Gastroesophageal sphincter (tissue), 4 donors: Measurements from ENCODE around the gene NACA2. TPM values are rescaled to one million over a fixed set of nuclear protein-coding genes. Genes with fewer than 3 reads are reported as not detected.
"Not testable (repeated sequence)": the region's sequence is repeated elsewhere in the genome, so short reads cannot be mapped to it uniquely, and the experiment has no call there.

Source experiments
- ATAC-seq: fragments of 150-250 bp; one replicate; pipeline ENCODE4 v1.9.1; 2016; ENCODE audit warnings: mild to moderate bottlenecking, moderate library complexity
- H3K27ac ChIP-seq, 4 donors: fragments of 200-600 bp; sonication (generic) in 3 of 4; 1 replicate in 3 of 4; 2 replicates in 1 of 4; pipeline ENCODE4 v1.5.1; 2016 to 2019
- H3K27me3 ChIP-seq: fragments of 200-600 bp; sonication (generic); one replicate; pipeline ENCODE4 v1.5.1; 2019
- H3K36me3 ChIP-seq, 2 donors: fragments of 200-600 bp; sonication (generic); one replicate each; pipeline ENCODE4 v1.5.1; 2019; ENCODE audit warnings: control low read depth in 1 of 2
- H3K4me1 ChIP-seq, 3 donors: fragments of 200-600 bp; sonication (generic); 1 replicate in 2 of 3; 2 replicates in 1 of 3; pipeline ENCODE4 v1.5.1; 2016 to 2019; ENCODE audit warnings: control low read depth in 2 of 3
- H3K4me3 ChIP-seq, 2 donors: fragments of 200-600 bp; sonication (generic); one replicate each; pipeline ENCODE4 v1.5.1; 2019; ENCODE audit warnings: mild to moderate bottlenecking in 1 of 2, moderate library complexity in 1 of 2
- H3K9me3 ChIP-seq, 3 donors: fragments of 200-600 bp; sonication (generic); one replicate each; pipeline ENCODE4 v1.5.1; 2017 to 2019; ENCODE audit warnings: control low read depth in 2 of 3
- EP300 ChIP-seq: sonication (generic); formaldehyde crosslinking; IDR thresholded peaks from one replicate; pipeline ENCODE4 v1.6.1; 2017; ENCODE audit warnings: antibody characterized with exemption, mild to moderate bottlenecking
- POLR2A ChIP-seq, 2 donors: fragments of 450-650 bp; IDR thresholded peaks; one replicate each; pipeline ENCODE4 v1.6.1; 2017; ENCODE audit warnings: antibody characterized with exemption in 2 of 2, mild to moderate bottlenecking in 2 of 2, moderate library complexity in 1 of 2
- POLR2AphosphoS5 ChIP-seq: sonication (generic); formaldehyde crosslinking; IDR thresholded peaks from one replicate; pipeline ENCODE4 v1.6.1; 2017; ENCODE audit warnings: antibody characterized with exemption
- WGBS, 2 donors: methylation state at CpG; one replicate each; pipeline ENCODE4 v1.1.5; 2018; ENCODE audit warnings: low coverage in 1 of 2; 5-methylcytosine and 5-hydroxymethylcytosine counted together
- total RNA-seq, 4 donors: library from RNA; depleted of rRNA; stranded (reverse); fragments of >200 nt; gene quantifications; one replicate each; pipeline ENCODE4 v1.1.0, GENCODE V29; 2016
- TF ChIP-seq, protein P1 (sequence below), 4 experiments: fragments of 200-600 bp in 2 of 4; fragments of 450-650 bp in 2 of 4; sonication (generic) in 1 of 4; IDR thresholded peaks; one replicate each; pipeline ENCODE4 v1.5.1; 2017 to 2019; ENCODE audit warnings: antibody characterized with exemption in 4 of 4, mild to moderate bottlenecking in 2 of 4, moderate library complexity in 2 of 4

The NACA2 gene
- total RNA-seq, 4 donors from 2014 or later: not detected

- ATAC-seq: no peak
Measured at GRCh38 chr17:61634011-61634539, 43.1 kb upstream of the NACA2 start.

DNA sequence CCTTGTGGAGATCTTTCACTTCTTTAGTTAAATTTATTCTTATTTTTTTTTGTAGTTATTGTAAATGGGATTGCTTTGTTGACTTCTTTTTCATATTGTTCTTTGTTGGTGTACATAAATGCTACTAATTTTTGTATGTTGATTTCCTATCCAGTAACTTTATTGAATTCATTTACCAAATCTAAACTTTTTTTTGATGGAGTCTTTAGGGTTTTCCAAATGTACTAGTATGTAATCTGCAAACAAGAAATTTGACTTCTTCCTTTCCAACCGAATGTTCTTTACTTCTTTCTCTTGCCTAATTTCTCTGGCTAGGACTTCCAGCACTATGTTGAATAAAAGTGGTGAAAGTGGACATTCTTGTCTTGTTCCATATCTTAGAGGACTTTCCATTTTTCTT lies 41.8 kb upstream of the NACA2 start:
- no peaks in the 10 kb centered on the region for H3K36me3 ChIP-seq
- TF ChIP-seq POLR2AphosphoS5 (no peak), POLR2A (IDR thresholded peaks at IDR 0.05) (no peak), EP300 (no peak)
- TF ChIP-seq, protein P1, sequence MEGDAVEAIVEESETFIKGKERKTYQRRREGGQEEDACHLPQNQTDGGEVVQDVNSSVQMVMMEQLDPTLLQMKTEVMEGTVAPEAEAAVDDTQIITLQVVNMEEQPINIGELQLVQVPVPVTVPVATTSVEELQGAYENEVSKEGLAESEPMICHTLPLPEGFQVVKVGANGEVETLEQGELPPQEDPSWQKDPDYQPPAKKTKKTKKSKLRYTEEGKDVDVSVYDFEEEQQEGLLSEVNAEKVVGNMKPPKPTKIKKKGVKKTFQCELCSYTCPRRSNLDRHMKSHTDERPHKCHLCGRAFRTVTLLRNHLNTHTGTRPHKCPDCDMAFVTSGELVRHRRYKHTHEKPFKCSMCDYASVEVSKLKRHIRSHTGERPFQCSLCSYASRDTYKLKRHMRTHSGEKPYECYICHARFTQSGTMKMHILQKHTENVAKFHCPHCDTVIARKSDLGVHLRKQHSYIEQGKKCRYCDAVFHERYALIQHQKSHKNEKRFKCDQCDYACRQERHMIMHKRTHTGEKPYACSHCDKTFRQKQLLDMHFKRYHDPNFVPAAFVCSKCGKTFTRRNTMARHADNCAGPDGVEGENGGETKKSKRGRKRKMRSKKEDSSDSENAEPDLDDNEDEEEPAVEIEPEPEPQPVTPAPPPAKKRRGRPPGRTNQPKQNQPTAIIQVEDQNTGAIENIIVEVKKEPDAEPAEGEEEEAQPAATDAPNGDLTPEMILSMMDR (IDR thresholded peaks at IDR 0.05): no peak
- WGBS, 2 donors: 64 to 100% methylated on average over 1 of the region's 1 CpG
- ATAC-seq: no peak
- no peaks in the 10 kb centered on the region for H3K9me3 ChIP-seq
- no peaks in the 10 kb centered on the region for H3K27me3 ChIP-seq
- no peak overlapping the region for H3K27ac ChIP-seq
- no peak overlapping the region for H3K4me3 ChIP-seq
- H3K4me1 ChIP-seq: no peaks in the 10 kb centered on the region

More at GRCh38 chr17:61634011-61634539, 43.1 kb upstream of the NACA2 start:
- no peaks in the 10 kb centered on the region for H3K4me1 ChIP-seq
- no peak for TF ChIP-seq POLR2A (IDR thresholded peaks at IDR 0.05)
- no peak for TF ChIP-seq EP300
- no peak for TF ChIP-seq POLR2AphosphoS5
- TF ChIP-seq, protein P1 (IDR thresholded peaks at IDR 0.05): no peak
- H3K4me3 ChIP-seq: no peak overlapping the region
- no peak overlapping the region for H3K27ac ChIP-seq
- H3K36me3 ChIP-seq: no peaks in the 10 kb centered on the region
- H3K27me3 ChIP-seq: no peaks in the 10 kb centered on the region
- H3K9me3 ChIP-seq: no peaks in the 10 kb centered on the region

DNA sequence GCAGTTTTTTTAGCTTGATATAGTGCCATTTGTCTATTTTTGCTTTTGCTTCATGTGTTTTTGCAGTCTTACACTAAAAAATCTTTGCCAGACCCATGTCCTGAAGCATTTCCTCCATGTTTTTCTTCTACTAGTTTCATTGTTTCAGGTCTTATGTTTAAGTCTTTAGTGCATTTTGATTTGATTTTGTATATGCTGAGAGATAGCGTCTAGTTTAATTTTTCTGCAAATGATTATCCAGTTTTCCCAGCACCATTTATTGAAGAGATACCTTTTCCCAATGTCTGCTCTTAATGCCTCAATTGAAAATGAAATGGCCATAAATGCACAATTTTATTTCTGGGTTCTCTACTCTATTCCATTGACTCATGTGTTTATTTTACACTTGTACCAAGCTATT lies 40.8 kb upstream of the NACA2 start:
- no peaks in the 10 kb centered on the region for H3K27me3 ChIP-seq
- H3K9me3 ChIP-seq: no peaks in the 10 kb centered on the region
- H3K27ac ChIP-seq: no peak overlapping the region
- TF ChIP-seq, protein P1 (IDR thresholded peaks at IDR 0.05): no peak
- no peak for TF ChIP-seq POLR2A (IDR thresholded peaks at IDR 0.05)
- TF ChIP-seq POLR2AphosphoS5: no peak
- no peak for TF ChIP-seq EP300
- 100% methylated on average over 1 of the region's 1 CpG for WGBS, 2 donors
- H3K4me3 ChIP-seq: no peak overlapping the region
- H3K36me3 ChIP-seq: no peaks in the 10 kb centered on the region
- no peak for ATAC-seq
- H3K4me1 ChIP-seq: no peaks in the 10 kb centered on the region

DNA sequence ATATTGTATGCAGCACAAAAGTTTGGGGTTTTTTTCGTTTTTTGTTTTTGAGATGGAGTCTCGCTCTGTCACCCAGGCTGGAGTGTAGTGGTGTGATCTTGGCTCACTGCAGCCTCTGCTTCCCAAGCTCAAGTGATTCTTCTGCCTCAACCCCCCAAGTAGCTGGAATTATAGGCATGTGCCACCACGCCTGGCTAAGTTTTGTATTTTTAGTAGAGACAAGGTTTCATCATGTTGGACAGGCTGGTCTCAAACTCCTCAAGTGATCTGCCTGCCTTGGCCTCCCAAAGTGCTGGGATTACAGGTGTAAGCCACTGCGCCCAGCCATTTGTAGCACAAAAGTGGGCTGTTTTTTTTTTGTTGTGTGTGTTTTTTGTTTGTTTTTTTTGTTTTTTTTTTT lies 37.1 kb upstream of the NACA2 start:
- ATAC-seq, H3K27ac ChIP-seq, H3K27me3 ChIP-seq, H3K4me3 ChIP-seq, H3K36me3 ChIP-seq, H3K9me3 ChIP-seq, H3K4me1 ChIP-seq: not testable (repeated sequence)
- 69 to 74% methylated on average over 4 of the region's 4 CpGs for WGBS, 2 donors

- Histone ChIP-seq H3K4me1 (no peaks in the 10 kb centered on the region), H3K4me3 (no peak overlapping the region), H3K36me3 (no peaks in the 10 kb centered on the region), H3K27ac (no peak overlapping the region), H3K27me3 (no peaks in the 10 kb centered on the region), H3K9me3 (no peaks in the 10 kb centered on the region)
- WGBS, 2 donors: 4 to 17% methylated on average over 2 of the region's 2 CpGs
- no peak for TF ChIP-seq POLR2A (IDR thresholded peaks at IDR 0.05)
- TF ChIP-seq EP300: no peak
- no peak for TF ChIP-seq POLR2AphosphoS5
- TF ChIP-seq, protein P1 (IDR thresholded peaks at IDR 0.05): no peak
- no peak for ATAC-seq
Measured at GRCh38 chr17:61627658-61628057, 36.6 kb upstream of the NACA2 start.

GRCh38 chr17:61627125-61627524 lies 36.1 kb upstream of the NACA2 start:
- no peak overlapping the region for H3K4me3 ChIP-seq
- ATAC-seq: no peak
- TF ChIP-seq, protein P1 (IDR thresholded peaks at IDR 0.05): no peak
- TF ChIP-seq POLR2AphosphoS5 (no peak), EP300 (no peak), POLR2A (IDR thresholded peaks at IDR 0.05) (no peak)
- no peaks in the 10 kb centered on the region for H3K4me1 ChIP-seq
- no peaks in the 10 kb centered on the region for H3K36me3 ChIP-seq
- H3K9me3 ChIP-seq: no peaks in the 10 kb centered on the region
- H3K27ac ChIP-seq: no peak overlapping the region
- no peaks in the 10 kb centered on the region for H3K27me3 ChIP-seq
